ENCODE data around the gene VAT1. TPM values are rescaled to one million over a fixed set of nuclear protein-coding genes. Genes with fewer than 3 reads are reported as not detected.
A peak's percentile ranks its signal among the peaks of the same experiment; 100 is the strongest.
"Not testable (repeated sequence)": the region's sequence is repeated elsewhere in the genome, so short reads cannot be mapped to it uniquely, and the experiment has no call there.

VAT1 gene
- total and polyA plus RNA-seq, 2 donors (not counting 1 experiment from before 2014, with no cell fraction given), result 234 to 297 TPM

- Histone ChIP-seq H3K4me3 (replicated peaks in 1 of 4; ENCODE audit: control extremely low read depth in 1 of 4, insufficient read depth in 1 of 4, low read depth in 3 of 4, low read length in 4 of 4) (peak overlapping the region; percentile 85 to 95 (median 90)), H4K20me1 (ENCODE audit: control insufficient read depth, extremely low read depth, insufficient read depth, low read length) (no peaks in the 10 kb centered on the region), H3K4me2 (ENCODE audit: extremely low read depth, insufficient read depth, low read length) (peak overlapping the region; percentile 99), H3K27me3 (ENCODE audit: control insufficient read depth, insufficient read depth, low read length) (no peaks in the 10 kb centered on the region), H3K9ac (ENCODE audit: insufficient read depth, low read length) (peak overlapping the region; percentile 82), H3K9me3 (ENCODE audit: control insufficient read depth, insufficient read depth, low read depth, low read length) (no peaks in the 10 kb centered on the region), H3K27ac (ENCODE audit: insufficient read depth, low read length) (peak overlapping the region; percentile 77), H3K79me2 (ENCODE audit: control insufficient read depth, insufficient read depth, low read length) (peaks cover 18% of the 10 kb centered on the region), H2AFZ (ENCODE audit: low read length) (peak overlapping the region; percentile 79), H3K36me3 (ENCODE audit: control insufficient read depth, insufficient read depth, low read length) (no peaks in the 10 kb centered on the region), H3K4me1 (ENCODE audit: control insufficient read depth, extremely low read depth, insufficient read depth, low read length) (peaks cover 6% of the 10 kb centered on the region)
- peak; percentile 39 to 68 for DNase-seq (ENCODE audit: low read depth in 2 of 2)
- TF ChIP-seq, protein P1, sequence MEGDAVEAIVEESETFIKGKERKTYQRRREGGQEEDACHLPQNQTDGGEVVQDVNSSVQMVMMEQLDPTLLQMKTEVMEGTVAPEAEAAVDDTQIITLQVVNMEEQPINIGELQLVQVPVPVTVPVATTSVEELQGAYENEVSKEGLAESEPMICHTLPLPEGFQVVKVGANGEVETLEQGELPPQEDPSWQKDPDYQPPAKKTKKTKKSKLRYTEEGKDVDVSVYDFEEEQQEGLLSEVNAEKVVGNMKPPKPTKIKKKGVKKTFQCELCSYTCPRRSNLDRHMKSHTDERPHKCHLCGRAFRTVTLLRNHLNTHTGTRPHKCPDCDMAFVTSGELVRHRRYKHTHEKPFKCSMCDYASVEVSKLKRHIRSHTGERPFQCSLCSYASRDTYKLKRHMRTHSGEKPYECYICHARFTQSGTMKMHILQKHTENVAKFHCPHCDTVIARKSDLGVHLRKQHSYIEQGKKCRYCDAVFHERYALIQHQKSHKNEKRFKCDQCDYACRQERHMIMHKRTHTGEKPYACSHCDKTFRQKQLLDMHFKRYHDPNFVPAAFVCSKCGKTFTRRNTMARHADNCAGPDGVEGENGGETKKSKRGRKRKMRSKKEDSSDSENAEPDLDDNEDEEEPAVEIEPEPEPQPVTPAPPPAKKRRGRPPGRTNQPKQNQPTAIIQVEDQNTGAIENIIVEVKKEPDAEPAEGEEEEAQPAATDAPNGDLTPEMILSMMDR (conservative IDR thresholded peaks at IDR 0.05 in 1 of 2, IDR thresholded peaks at IDR 0.05 in 1 of 2; ENCODE audit: low read depth in 1 of 2, low read length in 2 of 2), result no peak
- TF ChIP-seq EZH2 (IDR thresholded peaks at IDR 0.05; ENCODE audit: low read length, missing control alignments), result no peak
Observed at GRCh38 chr17:42980766-42981397, 41.3 kb downstream of the VAT1 start.

DNA sequence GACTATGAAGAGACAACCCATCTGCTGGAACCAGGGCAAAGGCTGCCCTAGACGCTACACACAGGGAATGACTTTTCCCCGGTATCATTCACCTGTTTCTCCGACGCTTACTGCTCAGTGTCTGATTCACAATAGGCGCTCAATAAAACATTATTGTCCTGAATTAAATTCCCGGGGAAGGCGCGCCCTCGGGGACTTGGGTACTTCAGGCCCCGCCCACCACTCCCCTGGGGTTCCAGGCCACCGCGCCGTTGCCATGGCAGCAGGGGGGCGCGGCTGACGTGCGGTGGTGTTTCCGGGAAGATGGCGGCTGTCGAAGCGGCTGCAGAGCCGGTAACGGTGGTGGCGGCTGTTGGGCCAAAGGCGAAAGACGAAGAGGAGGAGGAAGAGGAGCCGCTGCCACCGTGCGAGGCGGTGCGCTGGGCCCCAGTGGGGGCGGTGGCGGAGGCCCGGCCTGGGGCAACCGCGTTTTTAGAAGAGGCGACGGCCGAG is 41.9 kb downstream of the VAT1 start, which contains the start of gene RUNDC1:
Gene RUNDC1, plus strand, starts transcription at position 292 of the 492 bp plus-strand sequence. Its CDS starts 12 bp downstream, at position 304.
- H3K27me3 ChIP-seq (ENCODE audit: control insufficient read depth, insufficient read depth, low read length), result no peaks in the 10 kb centered on the region
- peaks cover 6% of the 10 kb centered on the region for H3K4me1 ChIP-seq (ENCODE audit: control insufficient read depth, extremely low read depth, insufficient read depth, low read length)
- TF ChIP-seq, protein P1 (conservative IDR thresholded peaks at IDR 0.05 in 1 of 2, IDR thresholded peaks at IDR 0.05 in 1 of 2; ENCODE audit: low read depth in 1 of 2, low read length in 2 of 2), result no peak
- TF ChIP-seq EZH2 (IDR thresholded peaks at IDR 0.05; ENCODE audit: low read length, missing control alignments), result no peak
- H4K20me1 ChIP-seq (ENCODE audit: control insufficient read depth, extremely low read depth, insufficient read depth, low read length), result no peaks in the 10 kb centered on the region
- peak; percentile 78 to 80 for DNase-seq (ENCODE audit: low read depth in 2 of 2)
- H3K4me2 ChIP-seq (ENCODE audit: extremely low read depth, insufficient read depth, low read length), result peak within 1 kb of the TSS; percentile 99
- H3K9me3 ChIP-seq (ENCODE audit: control insufficient read depth, insufficient read depth, low read depth, low read length), result no peaks in the 10 kb centered on the region
- peak within 1 kb of the TSS; percentile 85 to 95 (median 90) for H3K4me3 ChIP-seq (replicated peaks in 1 of 4; ENCODE audit: control extremely low read depth in 1 of 4, insufficient read depth in 1 of 4, low read depth in 3 of 4, low read length in 4 of 4)
- peak within 1 kb of the TSS; percentile 77 for H3K27ac ChIP-seq (ENCODE audit: insufficient read depth, low read length)
- peaks cover 18% of the 10 kb centered on the region for H3K79me2 ChIP-seq (ENCODE audit: control insufficient read depth, insufficient read depth, low read length)
- peak within 1 kb of the TSS; percentile 82 for H3K9ac ChIP-seq (ENCODE audit: insufficient read depth, low read length)
- H2AFZ ChIP-seq (ENCODE audit: low read length), result peak within 1 kb of the TSS; percentile 79
- no peaks in the 10 kb centered on the region for H3K36me3 ChIP-seq (ENCODE audit: control insufficient read depth, insufficient read depth, low read length)

GRCh38 chr17:42979511-42980273 is 42.5 kb downstream of the VAT1 start, which contains the start of gene PTGES3L:
TSS of gene PTGES3L (minus strand) at chr17:42980080. CDS start at chr17:42980053, 27 bp downstream.
- Histone ChIP-seq H3K36me3 (ENCODE audit: control insufficient read depth, insufficient read depth, low read length) (no peaks in the 10 kb centered on the region), H3K4me2 (ENCODE audit: extremely low read depth, insufficient read depth, low read length) (peak within 1 kb of the TSS; percentile 99), H3K79me2 (ENCODE audit: control insufficient read depth, insufficient read depth, low read length) (peaks cover 18% of the 10 kb centered on the region), H4K20me1 (ENCODE audit: control insufficient read depth, extremely low read depth, insufficient read depth, low read length) (no peaks in the 10 kb centered on the region), H3K27ac (ENCODE audit: insufficient read depth, low read length) (peak within 1 kb of the TSS; percentile 77), H3K9ac (ENCODE audit: insufficient read depth, low read length) (peak within 1 kb of the TSS; percentile 82), H3K4me3 (replicated peaks in 1 of 4; ENCODE audit: control extremely low read depth in 1 of 4, insufficient read depth in 1 of 4, low read depth in 3 of 4, low read length in 4 of 4) (peak within 1 kb of the TSS; percentile 85 to 95 (median 90)), H2AFZ (ENCODE audit: low read length) (peak within 1 kb of the TSS; percentile 79), H3K4me1 (ENCODE audit: control insufficient read depth, extremely low read depth, insufficient read depth, low read length) (peaks cover 6% of the 10 kb centered on the region), H3K27me3 (ENCODE audit: control insufficient read depth, insufficient read depth, low read length) (no peaks in the 10 kb centered on the region), H3K9me3 (ENCODE audit: control insufficient read depth, insufficient read depth, low read depth, low read length) (no peaks in the 10 kb centered on the region)
- peak; percentile 26 to 63 for DNase-seq (ENCODE audit: low read depth in 2 of 2)
- TF ChIP-seq EZH2 (IDR thresholded peaks at IDR 0.05; ENCODE audit: low read length, missing control alignments), result no peak
- TF ChIP-seq, protein P1 (conservative IDR thresholded peaks at IDR 0.05 in 1 of 2, IDR thresholded peaks at IDR 0.05 in 1 of 2; ENCODE audit: low read depth in 1 of 2, low read length in 2 of 2), result no peak

- H3K79me2 ChIP-seq (ENCODE audit: control insufficient read depth, insufficient read depth, low read length); H2AFZ ChIP-seq (ENCODE audit: low read length); H3K9me3 ChIP-seq (ENCODE audit: control insufficient read depth, insufficient read depth, low read depth, low read length); H3K4me3 ChIP-seq (replicated peaks in 1 of 4; ENCODE audit: control extremely low read depth in 1 of 4, insufficient read depth in 1 of 4, low read depth in 3 of 4, low read length in 4 of 4); H3K4me2 ChIP-seq (ENCODE audit: extremely low read depth, insufficient read depth, low read length); H3K4me1 ChIP-seq (ENCODE audit: control insufficient read depth, extremely low read depth, insufficient read depth, low read length); H4K20me1 ChIP-seq (ENCODE audit: control insufficient read depth, extremely low read depth, insufficient read depth, low read length); H3K9ac ChIP-seq (ENCODE audit: insufficient read depth, low read length); DNase-seq (ENCODE audit: low read depth in 2 of 2); H3K27ac ChIP-seq (ENCODE audit: insufficient read depth, low read length); H3K27me3 ChIP-seq (ENCODE audit: control insufficient read depth, insufficient read depth, low read length); H3K36me3 ChIP-seq (ENCODE audit: control insufficient read depth, insufficient read depth, low read length): not testable (repeated sequence)
Observed at GRCh38 chr17:42975701-42976100, 46.5 kb downstream of the VAT1 start.
